GM12878 (cell line): ENCODE measurements around the gene PARG.

Experiments
- BHLHE40 ChIP-seq, 2 experiments: fragments of 450-650 bp in 1 of 2; IDR thresholded peaks; 2 replicates each; pipeline ENCODE4 v1.6.1; 2011 to 2017; ENCODE audit warnings: low read depth in 2 of 2, borderline replicate concordance in 1 of 2, improper control_type of control experiment in 1 of 2, low read length in 1 of 2, mild to moderate bottlenecking in 1 of 2
- CREB1 ChIP-seq: IDR thresholded peaks from 2 replicates; pipeline ENCODE4 v1.6.1; 2012; ENCODE audit warnings: low read depth, mild to moderate bottlenecking, inconsistent platforms
- EZH2 ChIP-seq: IDR thresholded peaks from 2 replicates; pipeline ENCODE4 v1.6.1; 2012; ENCODE audit warnings: low read depth, mild to moderate bottlenecking, control low read depth, inconsistent platforms, low read length, borderline replicate concordance; ENCODE audit not compliant: control insufficient read depth
- FOXK2 ChIP-seq: fragments of 450-650 bp; IDR thresholded peaks from 2 replicates; pipeline ENCODE4 v1.6.1; 2017; ENCODE audit warnings: mild to moderate bottlenecking, moderate library complexity
- HDAC2 ChIP-seq: fragments of 200-600 bp; sonication (generic); IDR thresholded peaks from 2 replicates; pipeline ENCODE4 v1.6.1; 2017
- MTA3 ChIP-seq: IDR thresholded peaks from 2 replicates; pipeline ENCODE4 v1.6.1; 2012; ENCODE audit warnings: low read length, inconsistent platforms, borderline replicate concordance
- RCOR1 ChIP-seq: conservative IDR thresholded peaks from 2 replicates; pipeline ENCODE4 v1.6.1; 2012; ENCODE audit warnings: low read depth, low read length, improper control_type of control experiment
- SP1 ChIP-seq: IDR thresholded peaks from one replicate; pipeline ENCODE4 v1.6.1; 2011; ENCODE audit warnings: low read depth, low read length
- SREBF2 ChIP-seq: IDR thresholded peaks from 2 replicates; pipeline ENCODE4 v1.6.1; 2012; ENCODE audit warnings: mild to moderate bottlenecking, low read length
- YY1 ChIP-seq: IDR thresholded peaks from 2 replicates; pipeline ENCODE4 v1.6.1; 2011; ENCODE audit warnings: low read depth, mild to moderate bottlenecking, low read length
- ZNF217 ChIP-seq: fragments of 450-650 bp; IDR thresholded peaks from 2 replicates; pipeline ENCODE4 v1.6.1; 2017; ENCODE audit warnings: antibody characterized with exemption, mild to moderate bottlenecking
- TF ChIP-seq, protein P1 (sequence below), 3 experiments: IDR thresholded peaks in 2 of 3; conservative IDR thresholded peaks in 1 of 3; 2 replicates each; pipeline ENCODE4 v1.5.1; 2011; ENCODE audit warnings: low read depth in 3 of 3, low read length in 3 of 3, mild to moderate bottlenecking in 3 of 3, control low read depth in 2 of 3, moderate library complexity in 2 of 3, inconsistent platforms in 1 of 3, mixed read lengths in 1 of 3; ENCODE audit not compliant: control insufficient read depth in 2 of 3, insufficient read depth in 1 of 3; ENCODE audit errors: extremely low read depth in 1 of 3

DNA sequence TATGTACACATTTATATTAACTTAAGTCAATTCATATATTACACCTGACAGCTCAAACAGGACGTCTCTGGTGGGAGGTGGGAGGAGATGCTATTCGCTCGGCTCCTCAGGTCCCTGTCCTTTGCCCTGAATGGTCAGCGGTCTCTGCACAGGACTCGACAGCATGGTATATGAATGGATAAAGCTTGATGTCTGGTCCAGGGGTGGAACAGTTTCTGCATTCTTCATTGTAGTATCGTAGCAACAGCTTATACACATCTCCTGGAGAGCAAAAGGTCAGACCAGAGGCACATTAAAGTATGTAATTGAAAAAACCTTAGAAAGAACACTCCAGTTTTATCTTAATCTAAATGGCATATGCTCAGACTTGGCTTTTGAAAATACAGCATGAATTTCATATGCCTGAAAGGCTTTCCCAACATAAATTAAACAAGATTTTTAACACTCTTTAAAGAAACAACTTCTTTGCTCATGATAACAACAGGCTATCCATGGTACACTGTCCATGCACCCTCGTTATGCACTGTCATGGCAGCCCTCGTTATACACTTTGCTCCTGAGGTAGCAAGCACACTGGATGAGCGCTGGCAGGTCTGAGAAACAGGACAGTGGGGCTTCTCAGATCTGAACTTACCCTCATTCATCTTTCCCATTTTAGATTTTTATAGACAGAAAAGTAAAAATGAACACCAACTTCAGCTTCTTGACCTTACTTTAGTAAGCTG is 122.4 kb downstream of the PARG start:
- no peak for TF ChIP-seq MTA3
- no peak for TF ChIP-seq CREB1
- TF ChIP-seq, protein P1, sequence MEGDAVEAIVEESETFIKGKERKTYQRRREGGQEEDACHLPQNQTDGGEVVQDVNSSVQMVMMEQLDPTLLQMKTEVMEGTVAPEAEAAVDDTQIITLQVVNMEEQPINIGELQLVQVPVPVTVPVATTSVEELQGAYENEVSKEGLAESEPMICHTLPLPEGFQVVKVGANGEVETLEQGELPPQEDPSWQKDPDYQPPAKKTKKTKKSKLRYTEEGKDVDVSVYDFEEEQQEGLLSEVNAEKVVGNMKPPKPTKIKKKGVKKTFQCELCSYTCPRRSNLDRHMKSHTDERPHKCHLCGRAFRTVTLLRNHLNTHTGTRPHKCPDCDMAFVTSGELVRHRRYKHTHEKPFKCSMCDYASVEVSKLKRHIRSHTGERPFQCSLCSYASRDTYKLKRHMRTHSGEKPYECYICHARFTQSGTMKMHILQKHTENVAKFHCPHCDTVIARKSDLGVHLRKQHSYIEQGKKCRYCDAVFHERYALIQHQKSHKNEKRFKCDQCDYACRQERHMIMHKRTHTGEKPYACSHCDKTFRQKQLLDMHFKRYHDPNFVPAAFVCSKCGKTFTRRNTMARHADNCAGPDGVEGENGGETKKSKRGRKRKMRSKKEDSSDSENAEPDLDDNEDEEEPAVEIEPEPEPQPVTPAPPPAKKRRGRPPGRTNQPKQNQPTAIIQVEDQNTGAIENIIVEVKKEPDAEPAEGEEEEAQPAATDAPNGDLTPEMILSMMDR (IDR thresholded peaks at IDR 0.05 in 2 of 3, conservative IDR thresholded peaks at IDR 0.05 in 1 of 3; ENCODE audit: control insufficient read depth in 2 of 3, extremely low read depth in 1 of 3, insufficient read depth in 1 of 3, low read depth in 3 of 3, low read length in 3 of 3) = no peak
- no peak for TF ChIP-seq SP1
- TF ChIP-seq SREBF2 = no peak
- no peak for TF ChIP-seq EZH2
- TF ChIP-seq RCOR1 = no peak
- no peak for TF ChIP-seq ZNF217
- TF ChIP-seq HDAC2 = no peak
- no peak for TF ChIP-seq FOXK2
- TF ChIP-seq BHLHE40 (IDR thresholded peaks at IDR 0.05; ENCODE audit: borderline replicate concordance in 1 of 2, low read depth in 2 of 2, low read length in 1 of 2) = no peak
- TF ChIP-seq YY1 = no peak
